K562 (cell line): ENCODE measurements around the gene DENND6B. TPM values are rescaled to one million over a fixed set of nuclear protein-coding genes. Genes with fewer than 3 reads are reported as not detected.

Source experiments
- ATAC-seq: fragments of 200-7000 bp; cut with Tn5 transposase; 3 replicates; pipeline ENCODE4 v1.9.1; 2020; ENCODE audit warnings: moderate library complexity
- BruUV-seq: library from RNA; stranded (reverse); fragments of 400-500 nt; replicated peaks from 2 replicates; lab custom pipeline; 2021; lab: Mats Ljungman, UMichigan
- CTCF ChIA-PET: fragments of 300-600 bp; formaldehyde crosslinking; extraction: SDS; loops from one replicate; lab custom pipeline; 2021; ENCODE audit warnings: low intra/inter-chr PET ratio; lab: Yijun Ruan, JAX
- POLR2A ChIA-PET: fragments of 300-600, 350-650 bp; sonication (Branson Sonifier 250); formaldehyde crosslinking; extraction: SDS; loops from one replicate; lab custom pipeline; 2021; ENCODE audit warnings: antibody characterized with exemption, inconsistent platforms; lab: Yijun Ruan, JAX
- DNase-seq, 4 experiments: peaks; one replicate each; pipeline versions ENCODE4 v3.0.0 to v3.0.0-alpha.2; 2011 to 2018; ENCODE audit warnings: low spot score in 3 of 4, mixed read lengths in 3 of 4; ENCODE audit errors: extremely low read depth in 1 of 4
- FAIRE-seq: peaks from 2 replicates; lab custom pipeline; 2011; peaks lifted over from hg19 to GRCh38; lab: Jason Lieb, UNC
- H2AFZ ChIP-seq: 2 replicates; pipeline ENCODE4 v1.6.0; 2011; ENCODE audit warnings: low read depth, low read length, control low read depth, inconsistent platforms
- H3K27ac ChIP-seq: fragments of 200-600 bp; 3 replicates; pipeline ENCODE4 v1.8.0; 2011; ENCODE audit warnings: low read depth, mild to moderate bottlenecking, control low read depth, inconsistent platforms, low read length, moderate library complexity, mixed read lengths; ENCODE audit errors: extremely low read depth
- H3K27me3 ChIP-seq, 2 experiments: fragments of 300-600 bp in 1 of 2; 2 replicates in 1 of 2; 3 replicates in 1 of 2; pipeline versions ENCODE4 v1.6.0 to v1.8.0; 2011; ENCODE audit warnings: inconsistent platforms in 2 of 2, low read length in 2 of 2, mild to moderate bottlenecking in 1 of 2, mixed read lengths in 1 of 2, moderate library complexity in 1 of 2; ENCODE audit not compliant: control insufficient read depth in 2 of 2, insufficient read depth in 2 of 2
- H3K36me3 ChIP-seq: fragments of 300-600 bp; 3 replicates; pipeline ENCODE4 v1.8.0; 2011; ENCODE audit warnings: mild to moderate bottlenecking, low read length, inconsistent platforms; ENCODE audit not compliant: control insufficient read depth, insufficient read depth
- H3K4me1 ChIP-seq, 2 experiments: fragments of 200-600 bp in 1 of 2; replicated peaks in 1 of 2; 2 replicates in 1 of 2; 3 replicates in 1 of 2; pipeline versions ENCODE4 v1.5.1 to v1.8.0; 2011; ENCODE audit warnings: inconsistent platforms in 2 of 2, low read length in 2 of 2, mild to moderate bottlenecking in 1 of 2, mixed read lengths in 1 of 2, moderate library complexity in 1 of 2; ENCODE audit not compliant: control insufficient read depth in 2 of 2, insufficient read depth in 2 of 2
- H3K4me2 ChIP-seq: 2 replicates; pipeline ENCODE4 v1.6.1; 2011; ENCODE audit warnings: low read length, control low read depth, inconsistent platforms, mixed read lengths; ENCODE audit not compliant: insufficient read depth
- H3K4me3 ChIP-seq: fragments of 200-600 bp; sonication (generic), shearing (Covaris generic); 2 replicates; pipeline ENCODE4 v1.5.1; 2016; ENCODE audit warnings: control low read depth, inconsistent platforms
- H3K79me2 ChIP-seq: fragments of 200-600 bp; 3 replicates; pipeline ENCODE4 v1.8.0; 2011; ENCODE audit warnings: low read length, inconsistent platforms; ENCODE audit not compliant: control insufficient read depth, insufficient read depth
- H3K9ac ChIP-seq, 2 experiments: 2 replicates each; pipeline versions ENCODE4 v1.6.0 to v1.6.1; 2011; ENCODE audit warnings: low read depth in 2 of 2, low read length in 2 of 2, control low read depth in 1 of 2, inconsistent platforms in 1 of 2, mild to moderate bottlenecking in 1 of 2, mixed read lengths in 1 of 2; ENCODE audit not compliant: insufficient read depth in 1 of 2
- H3K9me1 ChIP-seq: one replicate; pipeline ENCODE4 v1.6.0; 2011; ENCODE audit warnings: inconsistent platforms, mild to moderate bottlenecking, low read length, moderate library complexity; ENCODE audit not compliant: control insufficient read depth, insufficient read depth
- H3K9me3 ChIP-seq: replicated peaks from 2 replicates; pipeline ENCODE4 v1.5.1; 2011; ENCODE audit warnings: low read depth, low read length, inconsistent platforms; ENCODE audit not compliant: control insufficient read depth, insufficient read depth
- H4K20me1 ChIP-seq: replicated peaks from 2 replicates; pipeline ENCODE4 v1.6.1; 2011; ENCODE audit warnings: low read length, inconsistent platforms, mixed read lengths; ENCODE audit not compliant: control insufficient read depth, insufficient read depth
- ASH1L ChIP-seq: fragments of 450-650 bp; IDR thresholded peaks from 2 replicates; pipeline ENCODE4 v1.6.1; 2018; ENCODE audit warnings: borderline replicate concordance, mild to moderate bottlenecking, low read depth; ENCODE audit not compliant: partially characterized antibody
- CBX1 ChIP-seq: sonication (generic); IDR thresholded peaks from 2 replicates; pipeline ENCODE4 v1.6.1; 2016; ENCODE audit warnings: antibody characterized with exemption, low read depth, mild to moderate bottlenecking
- ERF ChIP-seq: fragments of 450-650 bp; formaldehyde crosslinking; IDR thresholded peaks from 2 replicates; pipeline ENCODE4 v1.4.0; 2020; ENCODE audit warnings: mild to moderate bottlenecking, mixed read lengths
- KLF10 ChIP-seq: fragments of 250-450 bp; sonication (Bioruptor Pico); IDR thresholded peaks from 2 replicates; pipeline ENCODE4 v1.6.1; 2021; ENCODE audit warnings: matching md5 sums
- MED1 ChIP-seq: sonication (generic); formaldehyde crosslinking; IDR thresholded peaks from 2 replicates; pipeline ENCODE4 v1.8.1; 2023; ENCODE audit warnings: missing genetic modification reagents, borderline replicate concordance
- PURB ChIP-seq: sonication (generic); formaldehyde crosslinking; IDR thresholded peaks from 2 replicates; pipeline ENCODE4 v1.9.0; 2021; ENCODE audit warnings: low read depth, mild to moderate bottlenecking, missing genetic modification reagents
- SMAD4 ChIP-seq: fragments of 250-450 bp; sonication (Bioruptor Pico); conservative IDR thresholded peaks from 2 replicates; pipeline ENCODE4 v1.8.0; 2021; ENCODE audit warnings: inconsistent platforms, mild to moderate bottlenecking, moderate library complexity
- SMARCC2 ChIP-seq: fragments of 450-650 bp; IDR thresholded peaks from 2 replicates; pipeline ENCODE4 v1.6.1; 2017; ENCODE audit warnings: antibody characterized with exemption, moderate library complexity, mild to moderate bottlenecking, low read depth
- SREBF1 ChIP-seq: fragments of 150-350 bp; IDR thresholded peaks from 2 replicates; pipeline ENCODE4 v1.6.1; 2014; ENCODE audit warnings: antibody characterized with exemption, low read depth, low read length, borderline replicate concordance
- TBL1XR1 ChIP-seq, 2 experiments: IDR thresholded peaks; 2 replicates each; pipeline ENCODE4 v1.6.1; 2012; ENCODE audit warnings: improper control_type of control experiment in 2 of 2, low read length in 2 of 2, mild to moderate bottlenecking in 1 of 2
- TOE1 ChIP-seq, 2 experiments: fragments of 450-650 bp in 1 of 2; sonication (generic) in 1 of 2; formaldehyde crosslinking in 1 of 2; IDR thresholded peaks; 2 replicates each; pipeline versions ENCODE4 v1.7.1 to v1.8.0; 2016 to 2022; ENCODE audit warnings: borderline replicate concordance in 2 of 2, mild to moderate bottlenecking in 2 of 2, antibody characterized with exemption in 1 of 2, inconsistent platforms in 1 of 2, low read depth in 1 of 2, missing genetic modification reagents in 1 of 2, moderate library complexity in 1 of 2
- ZBTB7A ChIP-seq: IDR thresholded peaks from 2 replicates; pipeline ENCODE4 v1.6.1; 2011; ENCODE audit warnings: low read depth, mild to moderate bottlenecking, low read length, moderate library complexity, borderline replicate concordance; ENCODE audit not compliant: control insufficient read depth
- ZNF174 ChIP-seq: fragments of 250-450 bp; sonication (Bioruptor Pico); IDR thresholded peaks from 2 replicates; pipeline ENCODE4 v1.4.0; 2020; ENCODE audit warnings: mild to moderate bottlenecking
- ZNF561 ChIP-seq: fragments of 450-650 bp; formaldehyde crosslinking; conservative IDR thresholded peaks from 2 replicates; pipeline ENCODE4 v1.4.0; 2020; ENCODE audit warnings: mild to moderate bottlenecking, moderate library complexity
- WGBS: fragments of 100-300 bp; shearing (Covaris generic); methylation state at CpG from one replicate; pipeline ENCODE4 v1.1.6; 2016; ENCODE audit warnings: low coverage, mixed read lengths; ENCODE audit not compliant: insufficient coverage; ENCODE audit errors: missing lambda C conversion rate; 5-methylcytosine and 5-hydroxymethylcytosine counted together
- in situ Hi-C: fragments of 300-500 bp; cut with MboI; formaldehyde crosslinking; loops from 4 replicates; pipeline ENCODE4 v1.15.0; 2018; ENCODE audit warnings: inconsistent platforms, mixed read lengths
- intact Hi-C: fragments of 100-400 bp; cut with micrococcal nuclease; formaldehyde crosslinking; loops from 2 replicates; pipeline ENCODE4 v1.14.2; 2022
- polyA plus RNA-seq, 8 experiments: library from polyadenylated mRNA; depleted of rRNA in 4 of 8; stranded (reverse) in 5 of 8; unstranded in 3 of 8; fragments of >200 nt; fragmentation: Nextera tagmentation in 2 of 8; fragmentation: Illumina TruSeq in 1 of 8; extraction: Ambion mirVana in 2 of 8; extraction: Trizol in 1 of 8; gene quantifications; 2 replicates each; pipeline versions ENCODE4 v1.2.1 to v1.2.3, GENCODE V29; 2011 to 2014; ENCODE audit warnings: inconsistent platforms in 1 of 8, missing spikeins in 1 of 8
- total RNA-seq, 7 experiments: library from RNA; depleted of rRNA in 6 of 7; stranded (reverse); fragments of >200 nt in 6 of 7; fragmentation: Illumina TruSeq in 2 of 7; extraction: Trizol in 2 of 7; gene quantifications; 2 replicates each; pipeline versions ENCODE4 v1.2.1 to v1.2.3, GENCODE V29; 2011 to 2021; ENCODE audit warnings: low replicate concordance in 1 of 7
- TF ChIP-seq, protein P1 (sequence below): fragments of 200-800 bp; sonication (Bioruptor generic); IDR thresholded peaks from 2 replicates; pipeline ENCODE4 v1.6.1; 2016; ENCODE audit warnings: missing genetic modification characterization, missing compliant biosample characterization
- TF ChIP-seq, protein P2 (sequence below): fragments of 450-650 bp; IDR thresholded peaks from 2 replicates; pipeline ENCODE4 v1.6.1; 2016; ENCODE audit warnings: missing biosample characterization, missing genetic modification characterization

The DENND6B gene
- total and polyA plus RNA-seq, 9 of the 15 experiments (the other 6 are each of a cell fraction or from before 2014, with no cell fraction given) = 0.07 to 3.7 (median 1.5) TPM

GRCh38 chr22:50289942-50290630 lies 36.7 kb downstream of the DENND6B start:
- Histone ChIP-seq H3K9ac (no peak overlapping the region), H3K36me3 (peaks cover 26% of the 10 kb centered on the region; the same call in 1 of the 3 replicates), H2AFZ (no peak overlapping the region), H3K27me3 (no peaks in the 10 kb centered on the region), H4K20me1 (no peaks in the 10 kb centered on the region), H3K79me2 (no peaks in the 10 kb centered on the region; the same call in 1 of the 3 replicates), H3K4me2 (no peak overlapping the region), H3K27ac (no peak overlapping the region), H3K9me1 (no peaks in the 10 kb centered on the region), H3K4me1 (peaks cover 0 to 37% of the 10 kb centered on the region in 2 experiments; a peak in 2 of 5 replicates), H3K4me3 (no peak overlapping the region), H3K9me3 (no peaks in the 10 kb centered on the region)
- DNase-seq (no peak), ATAC-seq (no peak), FAIRE-seq (no peak)
- WGBS = 92% methylated on average over 17 of the region's 37 CpGs
- in situ Hi-C loops (no loop called here), intact Hi-C loops (no loop called here)
- no TSS peak for BruUV-seq
- ChIA-PET POLR2A (no interaction called here), CTCF (no interaction called here)
- TF ChIP-seq, protein P1, sequence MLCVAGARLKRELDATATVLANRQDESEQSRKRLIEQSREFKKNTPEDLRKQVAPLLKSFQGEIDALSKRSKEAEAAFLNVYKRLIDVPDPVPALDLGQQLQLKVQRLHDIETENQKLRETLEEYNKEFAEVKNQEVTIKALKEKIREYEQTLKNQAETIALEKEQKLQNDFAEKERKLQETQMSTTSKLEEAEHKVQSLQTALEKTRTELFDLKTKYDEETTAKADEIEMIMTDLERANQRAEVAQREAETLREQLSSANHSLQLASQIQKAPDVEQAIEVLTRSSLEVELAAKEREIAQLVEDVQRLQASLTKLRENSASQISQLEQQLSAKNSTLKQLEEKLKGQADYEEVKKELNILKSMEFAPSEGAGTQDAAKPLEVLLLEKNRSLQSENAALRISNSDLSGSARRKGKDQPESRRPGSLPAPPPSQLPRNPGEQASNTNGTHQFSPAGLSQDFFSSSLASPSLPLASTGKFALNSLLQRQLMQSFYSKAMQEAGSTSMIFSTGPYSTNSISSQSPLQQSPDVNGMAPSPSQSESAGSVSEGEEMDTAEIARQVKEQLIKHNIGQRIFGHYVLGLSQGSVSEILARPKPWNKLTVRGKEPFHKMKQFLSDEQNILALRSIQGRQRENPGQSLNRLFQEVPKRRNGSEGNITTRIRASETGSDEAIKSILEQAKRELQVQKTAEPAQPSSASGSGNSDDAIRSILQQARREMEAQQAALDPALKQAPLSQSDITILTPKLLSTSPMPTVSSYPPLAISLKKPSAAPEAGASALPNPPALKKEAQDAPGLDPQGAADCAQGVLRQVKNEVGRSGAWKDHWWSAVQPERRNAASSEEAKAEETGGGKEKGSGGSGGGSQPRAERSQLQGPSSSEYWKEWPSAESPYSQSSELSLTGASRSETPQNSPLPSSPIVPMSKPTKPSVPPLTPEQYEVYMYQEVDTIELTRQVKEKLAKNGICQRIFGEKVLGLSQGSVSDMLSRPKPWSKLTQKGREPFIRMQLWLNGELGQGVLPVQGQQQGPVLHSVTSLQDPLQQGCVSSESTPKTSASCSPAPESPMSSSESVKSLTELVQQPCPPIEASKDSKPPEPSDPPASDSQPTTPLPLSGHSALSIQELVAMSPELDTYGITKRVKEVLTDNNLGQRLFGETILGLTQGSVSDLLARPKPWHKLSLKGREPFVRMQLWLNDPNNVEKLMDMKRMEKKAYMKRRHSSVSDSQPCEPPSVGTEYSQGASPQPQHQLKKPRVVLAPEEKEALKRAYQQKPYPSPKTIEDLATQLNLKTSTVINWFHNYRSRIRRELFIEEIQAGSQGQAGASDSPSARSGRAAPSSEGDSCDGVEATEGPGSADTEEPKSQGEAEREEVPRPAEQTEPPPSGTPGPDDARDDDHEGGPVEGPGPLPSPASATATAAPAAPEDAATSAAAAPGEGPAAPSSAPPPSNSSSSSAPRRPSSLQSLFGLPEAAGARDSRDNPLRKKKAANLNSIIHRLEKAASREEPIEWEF (CRISPR knock-in tag) = no peak
- TF ChIP-seq PURB (CRISPR knock-in tag) (no peak), CBX1 (no peak), MED1 (CRISPR knock-in tag) (no peak), SMARCC2 (no peak), ASH1L (no peak), ZNF174 (CRISPR knock-in tag) (no peak), ZNF561 (no peak), SREBF1 (no peak), ZBTB7A (no peak), TBL1XR1 (IDR thresholded peaks at IDR 0.05; ENCODE audit: low read length in 2 of 2) (no peak), TOE1 (IDR thresholded peaks at IDR 0.05; ENCODE audit: borderline replicate concordance) (no peak), TOE1 (CRISPR knock-in tag; IDR thresholded peaks at IDR 0.05; ENCODE audit: borderline replicate concordance, low read depth) (no peak), KLF10 (no peak), SMAD4 (CRISPR knock-in tag) (no peak), ERF (no peak)
- TF ChIP-seq, protein P2, sequence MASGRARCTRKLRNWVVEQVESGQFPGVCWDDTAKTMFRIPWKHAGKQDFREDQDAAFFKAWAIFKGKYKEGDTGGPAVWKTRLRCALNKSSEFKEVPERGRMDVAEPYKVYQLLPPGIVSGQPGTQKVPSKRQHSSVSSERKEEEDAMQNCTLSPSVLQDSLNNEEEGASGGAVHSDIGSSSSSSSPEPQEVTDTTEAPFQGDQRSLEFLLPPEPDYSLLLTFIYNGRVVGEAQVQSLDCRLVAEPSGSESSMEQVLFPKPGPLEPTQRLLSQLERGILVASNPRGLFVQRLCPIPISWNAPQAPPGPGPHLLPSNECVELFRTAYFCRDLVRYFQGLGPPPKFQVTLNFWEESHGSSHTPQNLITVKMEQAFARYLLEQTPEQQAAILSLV = no peak
